ENCODE measurements around the gene SH3RF2.

The SH3RF2 gene

GRCh38 chr5:145975361-145976066, 39.1 kb downstream of the SH3RF2 start (continued):
- TF ChIP-seq ELK4 (IDR thresholded peaks at IDR 0.05; ENCODE audit: borderline replicate concordance, low read depth, low read length) (no peak), ZNF449 (tag by site-specific recombination; IDR thresholded peaks at IDR 0.05) (peak; percentile 57; the same call in 1 of the 2 replicates), ZFP3 (tag by site-specific recombination; IDR thresholded peaks at IDR 0.05; ENCODE audit: low read depth) (no peak), GLIS1 (tag by site-specific recombination; IDR thresholded peaks at IDR 0.05) (peak; percentile 64; the same call in 1 of the 2 replicates), ZNF174 (tag by site-specific recombination; IDR thresholded peaks at IDR 0.05) (peak; percentile 88), ZNF513 (tag by site-specific recombination; IDR thresholded peaks at IDR 0.05) (peak; percentile 51; the same call in 1 of the 2 replicates), ZNF37A (tag by site-specific recombination; IDR thresholded peaks at IDR 0.05) (peak; percentile 53; the same call in 1 of the 2 replicates), ZBTB44 (tag by site-specific recombination; IDR thresholded peaks at IDR 0.05) (peak; percentile 48), ZNF510 (tag by site-specific recombination; IDR thresholded peaks at IDR 0.05; ENCODE audit: insufficient replicate concordance) (no peak), ZNF558 (tag by site-specific recombination; IDR thresholded peaks at IDR 0.05) (peak; percentile 61; the same call in 1 of the 2 replicates), ZBTB26 (tag by site-specific recombination; optimal IDR thresholded peaks at IDR 0.05) (no peak), ZNF549 (tag by site-specific recombination; IDR thresholded peaks at IDR 0.05) (no peak), ZIC2 (tag by site-specific recombination; IDR thresholded peaks at IDR 0.05) (peak; percentile 64), ZNF24 (tag by site-specific recombination; IDR thresholded peaks at IDR 0.05) (peak; percentile 69; the same call in 1 of the 2 replicates), REPIN1 (tag by site-specific recombination; IDR thresholded peaks at IDR 0.05; ENCODE audit: low read depth) (peak; percentile 96), PATZ1 (tag by site-specific recombination; IDR thresholded peaks at IDR 0.05) (peak; percentile 59; the same call in 1 of the 2 replicates), ZBTB48 (tag by site-specific recombination; IDR thresholded peaks at IDR 0.05) (peak; percentile 96), ZNF366 (tag by site-specific recombination; conservative IDR thresholded peaks at IDR 0.05) (peak; percentile 77), ZNF423 (tag by site-specific recombination; IDR thresholded peaks at IDR 0.05) (no peak), EGR2 (tag by site-specific recombination; IDR thresholded peaks at IDR 0.05; ENCODE audit: low read depth) (no peak), ZNF157 (tag by site-specific recombination; IDR thresholded peaks at IDR 0.05) (no peak), ZSCAN18 (tag by site-specific recombination; IDR thresholded peaks at IDR 0.05) (no peak), ZNF175 (tag by site-specific recombination; IDR thresholded peaks at IDR 0.05) (no peak), ZNF692 (tag by site-specific recombination; IDR thresholded peaks at IDR 0.05) (peak; percentile 73)

Data from HEK293 (cell line).